Tibial nerve (tissue), 3 donors: ENCODE measurements around the gene MAGED1.

Source experiments
- CTCF ChIP-seq, 5 experiments: fragments of 200-600 bp in 3 of 5; fragments of 450-650 bp in 2 of 5; sonication (generic) in 3 of 5; IDR thresholded peaks; one replicate each; pipeline ENCODE4 v1.5.1; 2016 to 2019; ENCODE audit warnings: antibody characterized with exemption in 5 of 5, mild to moderate bottlenecking in 3 of 5, moderate library complexity in 2 of 5
- POLR2A ChIP-seq, 2 donors: fragments of 450-650 bp; IDR thresholded peaks; one replicate each; pipeline ENCODE4 v1.6.1; 2017; ENCODE audit warnings: antibody characterized with exemption in 2 of 2, mild to moderate bottlenecking in 2 of 2, moderate library complexity in 2 of 2

- no peak for TF ChIP-seq CTCF (IDR thresholded peaks at IDR 0.05)
- no peak for TF ChIP-seq POLR2A (IDR thresholded peaks at IDR 0.05)
These were observed 1.4 kb upstream of the MAGED1 start for GRCh38 chrX:51891821-51892551.
